ENCODE data around the gene EPDR1. TPM values are rescaled to one million over a fixed set of nuclear protein-coding genes. Genes with fewer than 3 reads are reported as not detected.

Gene EPDR1
- total RNA-seq, 4 donors from 2014 or later: 1.1 to 13.9 (median 4.8) TPM

GRCh38 chr7:37957221-37957970 is 37.0 kb downstream of the EPDR1 start:
- no peak for DNase-seq (ENCODE audit: low spot score in 2 of 2)
- WGBS, 2 donors: 67 to 68% methylated on average over 9 of the region's 9 CpGs
- no peak for TF ChIP-seq CTCF (IDR thresholded peaks at IDR 0.05)
- TF ChIP-seq POLR2A (IDR thresholded peaks at IDR 0.05): no peak
- intact Hi-C loops (cut with DNase I; ENCODE audit: low total_unique reads): no loop called here
- no peak overlapping the region for H3K4me3 ChIP-seq (ENCODE audit: low read depth, poor library complexity, severe bottlenecking)

GRCh38 chr7:37960483-37960882 is 40.0 kb downstream of the EPDR1 start:
- no peak overlapping the region for H3K4me3 ChIP-seq (ENCODE audit: low read depth, poor library complexity, severe bottlenecking)
- intact Hi-C loops (cut with DNase I; ENCODE audit: low total_unique reads): no loop called here
- TF ChIP-seq CTCF (IDR thresholded peaks at IDR 0.05): no peak
- no peak for TF ChIP-seq POLR2A (IDR thresholded peaks at IDR 0.05)
- DNase-seq (ENCODE audit: low spot score in 2 of 2): no peak
- 61% methylated on average over 2 of the region's 2 CpGs for WGBS, 2 donors

GRCh38 chr7:37961251-37961650 is 40.8 kb downstream of the EPDR1 start:
- H3K4me3 ChIP-seq (ENCODE audit: low read depth, poor library complexity, severe bottlenecking): no peak overlapping the region
- WGBS, 2 donors: 89 to 93% methylated on average over 5 of the region's 5 CpGs
- DNase-seq (ENCODE audit: low spot score in 2 of 2): no peak

GRCh38 chr7:37964196-37964595 is 43.8 kb downstream of the EPDR1 start:
- no peak for DNase-seq (ENCODE audit: low spot score in 2 of 2)
- TF ChIP-seq CTCF (IDR thresholded peaks at IDR 0.05) (no peak), POLR2A (IDR thresholded peaks at IDR 0.05) (no peak)
- H3K4me3 ChIP-seq (ENCODE audit: low read depth, poor library complexity, severe bottlenecking): no peak overlapping the region
- WGBS, 2 donors: 72 to 82% methylated on average over 5 of the region's 5 CpGs
- intact Hi-C loops (cut with DNase I; ENCODE audit: low total_unique reads): no loop called here

More at GRCh38 chr7:37961251-37961650, 40.8 kb downstream of the EPDR1 start:
- no peak for TF ChIP-seq CTCF (IDR thresholded peaks at IDR 0.05)
- intact Hi-C loops (cut with DNase I; ENCODE audit: low total_unique reads): no loop called here

- TF ChIP-seq CTCF (IDR thresholded peaks at IDR 0.05): no peak
- TF ChIP-seq POLR2A (IDR thresholded peaks at IDR 0.05): no peak
- 77 to 80% methylated on average over 3 of the region's 3 CpGs for WGBS, 2 donors
Measured at GRCh38 chr7:37970211-37970610, 49.8 kb downstream of the EPDR1 start.

GRCh38 chr7:37971491-37971890 is 51.1 kb downstream of the EPDR1 start:
- 90% methylated on average over 4 of the region's 4 CpGs for WGBS, 2 donors
- TF ChIP-seq POLR2A (IDR thresholded peaks at IDR 0.05) (no peak), CTCF (IDR thresholded peaks at IDR 0.05) (no peak)
- intact Hi-C loops (cut with DNase I; ENCODE audit: low total_unique reads): no loop called here
- no peak for DNase-seq (ENCODE audit: low spot score in 2 of 2)
- H3K4me3 ChIP-seq (ENCODE audit: low read depth, poor library complexity, severe bottlenecking): no peak overlapping the region

More at GRCh38 chr7:37970211-37970610, 49.8 kb downstream of the EPDR1 start:
- intact Hi-C loops (cut with DNase I; ENCODE audit: low total_unique reads): no loop called here
- no peak for DNase-seq (ENCODE audit: low spot score in 2 of 2)
- H3K4me3 ChIP-seq (ENCODE audit: low read depth, poor library complexity, severe bottlenecking): no peak overlapping the region
